ENCODE data around the gene HOXB6.

HOXB6 gene

DNA sequence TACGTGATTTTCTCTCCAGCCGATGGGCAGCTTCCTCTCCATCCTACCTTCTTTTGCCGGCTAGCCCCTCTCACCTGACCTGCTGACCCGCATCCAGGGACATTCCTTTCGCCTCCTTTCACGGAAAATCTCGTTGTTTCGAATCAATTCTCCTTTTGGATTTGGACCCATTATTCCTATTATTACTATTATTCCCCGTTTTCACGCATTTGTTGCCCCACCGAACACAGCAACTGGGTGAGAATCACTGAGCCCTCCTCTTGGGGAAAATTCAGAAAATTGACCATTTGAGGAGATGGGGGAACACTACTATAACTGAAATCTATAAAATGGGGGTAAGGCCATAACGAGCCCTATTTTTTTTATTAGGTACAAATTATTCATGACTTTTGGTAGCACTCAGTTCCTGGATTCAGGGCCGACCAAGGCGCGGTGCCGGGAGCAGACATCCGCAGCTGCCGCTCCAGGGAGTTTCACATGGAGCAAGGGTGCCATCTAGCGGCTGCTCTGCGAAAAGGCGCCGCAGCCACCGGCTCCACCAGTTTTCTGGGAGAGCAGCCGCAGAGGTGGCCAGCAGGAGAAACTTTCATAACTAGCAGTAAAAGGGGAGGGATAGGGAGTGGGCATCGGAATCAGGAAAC lies 13.6 kb upstream of the HOXB6 start:
- Histone ChIP-seq H3K9ac (ENCODE audit: low read depth, low read length, poor library complexity, severe bottlenecking) (peak overlapping the region; percentile 100), H3K9me2 (replicated peaks; ENCODE audit: low read depth, low read length) (no peaks in the 10 kb centered on the region), H3K4me2 (ENCODE audit: low read depth, low read length, poor library complexity, severe bottlenecking) (peak overlapping the region; percentile 98), H3F3A (ENCODE audit: low read depth) (peaks cover 8% of the 10 kb centered on the region; the same call in 1 of the 2 replicates), H3K79me2 (ENCODE audit: insufficient read depth, low read length) (peaks cover 97% of the 10 kb centered on the region), H3K9me3 (ENCODE audit: insufficient read depth, low read depth, low read length) (no peaks in the 10 kb centered on the region), H2AFZ (ENCODE audit: low read length) (no peak overlapping the region), H3K4me1 (ENCODE audit: insufficient read depth, low read length, poor library complexity, severe bottlenecking) (peaks cover 47% of the 10 kb centered on the region), H3K4me3 (ENCODE audit: low read length, poor library complexity, severe bottlenecking) (peak overlapping the region; percentile 89), H3K27me3 (ENCODE audit: insufficient read depth, low read length, poor library complexity, severe bottlenecking) (peaks cover 23% of the 10 kb centered on the region), H3K36me3 (ENCODE audit: insufficient read depth, low read length) (peaks cover 8% of the 10 kb centered on the region; the same call in 1 of the 2 replicates), H4K20me1 (ENCODE audit: insufficient read depth, low read length, poor library complexity, severe bottlenecking) (peaks cover 9% of the 10 kb centered on the region)
- TF ChIP-seq EZH2phosphoT487 (IDR thresholded peaks at IDR 0.05; ENCODE audit: borderline replicate concordance): no peak
- TF ChIP-seq, protein P1, sequence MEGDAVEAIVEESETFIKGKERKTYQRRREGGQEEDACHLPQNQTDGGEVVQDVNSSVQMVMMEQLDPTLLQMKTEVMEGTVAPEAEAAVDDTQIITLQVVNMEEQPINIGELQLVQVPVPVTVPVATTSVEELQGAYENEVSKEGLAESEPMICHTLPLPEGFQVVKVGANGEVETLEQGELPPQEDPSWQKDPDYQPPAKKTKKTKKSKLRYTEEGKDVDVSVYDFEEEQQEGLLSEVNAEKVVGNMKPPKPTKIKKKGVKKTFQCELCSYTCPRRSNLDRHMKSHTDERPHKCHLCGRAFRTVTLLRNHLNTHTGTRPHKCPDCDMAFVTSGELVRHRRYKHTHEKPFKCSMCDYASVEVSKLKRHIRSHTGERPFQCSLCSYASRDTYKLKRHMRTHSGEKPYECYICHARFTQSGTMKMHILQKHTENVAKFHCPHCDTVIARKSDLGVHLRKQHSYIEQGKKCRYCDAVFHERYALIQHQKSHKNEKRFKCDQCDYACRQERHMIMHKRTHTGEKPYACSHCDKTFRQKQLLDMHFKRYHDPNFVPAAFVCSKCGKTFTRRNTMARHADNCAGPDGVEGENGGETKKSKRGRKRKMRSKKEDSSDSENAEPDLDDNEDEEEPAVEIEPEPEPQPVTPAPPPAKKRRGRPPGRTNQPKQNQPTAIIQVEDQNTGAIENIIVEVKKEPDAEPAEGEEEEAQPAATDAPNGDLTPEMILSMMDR (conservative IDR thresholded peaks at IDR 0.05; ENCODE audit: low read length): peak; percentile 95

DNA sequence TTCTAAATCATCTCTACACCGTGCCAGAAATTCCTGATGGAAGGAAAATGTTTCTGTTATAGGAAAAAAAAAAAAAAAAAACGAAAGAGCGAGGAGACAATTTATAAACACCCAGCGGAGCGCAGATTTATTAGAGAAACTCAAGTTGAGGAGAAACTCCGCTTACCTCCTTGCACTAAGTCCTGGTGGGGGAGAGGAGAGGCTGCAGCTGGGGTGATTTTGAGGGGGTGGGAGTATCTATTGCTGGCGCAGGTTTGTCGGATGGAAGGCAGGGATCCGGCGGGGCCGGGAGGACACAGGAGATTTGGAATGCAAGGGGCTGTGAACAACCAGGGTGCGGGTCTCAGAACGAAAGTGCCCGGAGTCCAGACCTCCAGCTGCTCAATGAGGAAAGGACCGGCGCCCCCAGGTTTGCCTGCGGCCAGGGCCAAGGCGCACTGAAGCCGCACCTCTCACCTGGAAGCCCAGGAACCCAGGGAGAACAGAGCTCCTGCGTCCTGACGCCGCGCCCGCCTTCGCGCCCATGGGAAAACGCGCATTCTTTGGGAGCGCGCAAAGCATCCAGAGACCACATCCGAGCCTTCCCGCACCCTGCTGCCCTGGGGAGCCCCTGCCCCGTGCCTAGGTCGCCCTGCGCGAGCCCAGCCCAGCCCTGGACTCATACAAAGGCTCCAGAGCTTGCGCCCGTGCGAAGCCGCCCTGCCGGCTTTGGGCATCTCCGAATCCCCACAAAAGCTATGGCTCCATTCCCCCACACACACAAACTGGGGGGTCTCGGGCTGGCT lies 12.9 kb upstream of the HOXB6 start:
- Histone ChIP-seq H3K9me3 (ENCODE audit: insufficient read depth, low read depth, low read length) (no peaks in the 10 kb centered on the region), H3K79me2 (ENCODE audit: insufficient read depth, low read length) (peaks cover 97% of the 10 kb centered on the region), H3K36me3 (ENCODE audit: insufficient read depth, low read length) (peaks cover 8% of the 10 kb centered on the region; the same call in 1 of the 2 replicates), H3K9me2 (replicated peaks; ENCODE audit: low read depth, low read length) (no peaks in the 10 kb centered on the region), H4K20me1 (ENCODE audit: insufficient read depth, low read length, poor library complexity, severe bottlenecking) (peaks cover 9% of the 10 kb centered on the region), H3K9ac (ENCODE audit: low read depth, low read length, poor library complexity, severe bottlenecking) (peak overlapping the region; percentile 100), H3K4me3 (ENCODE audit: low read length, poor library complexity, severe bottlenecking) (peak overlapping the region; percentile 89), H3F3A (ENCODE audit: low read depth) (peaks cover 8% of the 10 kb centered on the region; the same call in 1 of the 2 replicates), H2AFZ (ENCODE audit: low read length) (no peak overlapping the region), H3K4me2 (ENCODE audit: low read depth, low read length, poor library complexity, severe bottlenecking) (peak overlapping the region; percentile 98), H3K4me1 (ENCODE audit: insufficient read depth, low read length, poor library complexity, severe bottlenecking) (peaks cover 41% of the 10 kb centered on the region), H3K27me3 (ENCODE audit: insufficient read depth, low read length, poor library complexity, severe bottlenecking) (peaks cover 23% of the 10 kb centered on the region)
- TF ChIP-seq, protein P1 (conservative IDR thresholded peaks at IDR 0.05; ENCODE audit: low read length): no peak

DNA sequence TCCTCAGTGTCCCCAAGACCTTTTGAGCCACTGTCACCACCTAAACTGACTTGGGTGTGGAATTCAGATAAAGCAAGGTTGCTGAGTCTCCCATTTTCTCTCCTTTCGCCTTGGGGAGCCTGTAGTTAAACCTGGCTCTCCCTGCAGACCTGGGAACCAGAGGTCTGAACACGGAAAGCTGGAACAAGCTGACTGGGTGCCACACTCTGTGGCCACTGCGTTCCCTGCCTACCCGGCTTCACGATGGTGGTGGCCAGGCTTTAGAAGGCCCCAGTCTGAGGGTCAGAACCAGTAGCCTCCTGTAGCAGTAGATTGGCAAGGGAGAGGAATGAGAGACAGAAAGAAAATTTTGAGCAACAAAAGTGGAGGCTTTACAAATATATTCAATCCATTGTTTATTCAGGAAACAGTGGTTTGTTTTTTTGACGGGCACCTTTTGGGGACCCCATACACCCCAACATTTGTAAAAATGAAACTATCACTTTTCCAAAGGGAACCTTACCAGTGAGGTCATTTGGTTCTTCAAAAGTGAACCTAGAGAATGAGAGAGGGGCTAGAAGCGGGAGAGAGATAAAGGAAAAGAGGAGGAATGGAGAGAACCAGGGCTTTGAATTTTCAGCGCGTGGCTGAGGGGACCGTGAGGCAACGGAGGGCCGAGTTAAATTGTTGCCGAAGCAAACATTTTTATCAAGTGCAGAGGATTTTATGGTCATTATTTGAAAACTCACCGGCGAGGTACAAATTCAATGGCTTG lies 12.1 kb upstream of the HOXB6 start:
- H3K4me2 ChIP-seq (ENCODE audit: low read depth, low read length, poor library complexity, severe bottlenecking): peak overlapping the region; percentile 98
- TF ChIP-seq, protein P1 (conservative IDR thresholded peaks at IDR 0.05; ENCODE audit: low read length): no peak
- TF ChIP-seq EZH2phosphoT487 (IDR thresholded peaks at IDR 0.05; ENCODE audit: borderline replicate concordance): no peak
- H3K27me3 ChIP-seq (ENCODE audit: insufficient read depth, low read length, poor library complexity, severe bottlenecking): peaks cover 21% of the 10 kb centered on the region

More for the DNA sequence above, 12.1 kb upstream of the HOXB6 start:
- Histone ChIP-seq H3K9me3 (ENCODE audit: insufficient read depth, low read depth, low read length) (no peaks in the 10 kb centered on the region), H2AFZ (ENCODE audit: low read length) (no peak overlapping the region), H3K4me1 (ENCODE audit: insufficient read depth, low read length, poor library complexity, severe bottlenecking) (peaks cover 35% of the 10 kb centered on the region), H3K9me2 (replicated peaks; ENCODE audit: low read depth, low read length) (no peaks in the 10 kb centered on the region), H4K20me1 (ENCODE audit: insufficient read depth, low read length, poor library complexity, severe bottlenecking) (peaks cover 9% of the 10 kb centered on the region), H3K79me2 (ENCODE audit: insufficient read depth, low read length) (peaks cover 97% of the 10 kb centered on the region), H3K4me3 (ENCODE audit: low read length, poor library complexity, severe bottlenecking) (peak overlapping the region; percentile 89), H3F3A (ENCODE audit: low read depth) (peaks cover 8% of the 10 kb centered on the region; the same call in 1 of the 2 replicates), H3K9ac (ENCODE audit: low read depth, low read length, poor library complexity, severe bottlenecking) (peak overlapping the region; percentile 100), H3K36me3 (ENCODE audit: insufficient read depth, low read length) (peaks cover under 1% of the 10 kb centered on the region; the same call in 1 of the 2 replicates)

Measured in Loucy (cell line).